Measurements from ENCODE around the gene MTUS2. TPM values are rescaled to one million over a fixed set of nuclear protein-coding genes. Genes with fewer than 3 reads are reported as not detected.

MTUS2 gene
- total RNA-seq, 4 donors from 2014 or later, result 0.16 to 0.75 (median 0.24) TPM

DNA sequence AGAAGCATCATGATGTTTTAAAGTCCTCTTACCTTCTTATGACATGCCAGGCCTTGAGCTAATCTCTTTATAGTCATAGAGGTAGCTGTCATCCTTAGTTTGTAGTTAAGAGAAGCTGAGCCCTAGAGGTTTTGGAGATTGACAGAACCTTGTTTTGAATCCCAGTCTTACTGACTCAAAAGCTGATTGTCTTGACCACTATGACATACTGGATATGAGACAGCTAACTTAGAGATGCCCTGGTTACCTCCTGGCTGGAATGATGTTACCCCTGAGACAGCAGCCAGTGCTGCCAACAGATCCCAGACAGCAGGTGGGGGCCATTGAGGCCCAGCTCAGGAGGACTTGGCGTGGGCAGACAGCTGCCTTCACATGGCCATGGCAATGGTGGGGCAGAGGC lies 311.0 kb downstream of the MTUS2 start:
- no peak for DNase-seq
- Histone ChIP-seq H3K9me3 (peaks cover 0 to under 1% of the 10 kb centered on the region in 2 donors), H3K27ac (no peak overlapping the region), H3K4me3 (no peak overlapping the region), H3K36me3 (no peaks in the 10 kb centered on the region), H3K27me3 (no peaks in the 10 kb centered on the region), H3K4me1 (no peaks in the 10 kb centered on the region)
- TF ChIP-seq POLR2AphosphoS5 (IDR thresholded peaks at IDR 0.05), result no peak
- no peak for TF ChIP-seq POLR2A (IDR thresholded peaks at IDR 0.05)
- TF ChIP-seq EP300 (IDR thresholded peaks at IDR 0.05; ENCODE audit: low read depth), result no peak
- TF ChIP-seq, protein P1, sequence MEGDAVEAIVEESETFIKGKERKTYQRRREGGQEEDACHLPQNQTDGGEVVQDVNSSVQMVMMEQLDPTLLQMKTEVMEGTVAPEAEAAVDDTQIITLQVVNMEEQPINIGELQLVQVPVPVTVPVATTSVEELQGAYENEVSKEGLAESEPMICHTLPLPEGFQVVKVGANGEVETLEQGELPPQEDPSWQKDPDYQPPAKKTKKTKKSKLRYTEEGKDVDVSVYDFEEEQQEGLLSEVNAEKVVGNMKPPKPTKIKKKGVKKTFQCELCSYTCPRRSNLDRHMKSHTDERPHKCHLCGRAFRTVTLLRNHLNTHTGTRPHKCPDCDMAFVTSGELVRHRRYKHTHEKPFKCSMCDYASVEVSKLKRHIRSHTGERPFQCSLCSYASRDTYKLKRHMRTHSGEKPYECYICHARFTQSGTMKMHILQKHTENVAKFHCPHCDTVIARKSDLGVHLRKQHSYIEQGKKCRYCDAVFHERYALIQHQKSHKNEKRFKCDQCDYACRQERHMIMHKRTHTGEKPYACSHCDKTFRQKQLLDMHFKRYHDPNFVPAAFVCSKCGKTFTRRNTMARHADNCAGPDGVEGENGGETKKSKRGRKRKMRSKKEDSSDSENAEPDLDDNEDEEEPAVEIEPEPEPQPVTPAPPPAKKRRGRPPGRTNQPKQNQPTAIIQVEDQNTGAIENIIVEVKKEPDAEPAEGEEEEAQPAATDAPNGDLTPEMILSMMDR (IDR thresholded peaks at IDR 0.05), result no peak
- in situ Hi-C loops (cut with MboI; ENCODE audit: low pct_ligation_motif_present in 1 of 4, low pct_unique_long_range_greater_than_20kb in 1 of 4, low sequenced_read_pairs in 3 of 4), result no loop called here
- WGBS, 2 donors (ENCODE audit: low coverage in 1 of 2), result 92% methylated on average over 1 of the region's 1 CpG; no CpG with 5 or more reads in 1 of the 2 donors
- intact Hi-C loops (cut with DNase I; ENCODE audit: low total_unique reads), result no loop called here

GRCh38 chr13:29131881-29132668 lies 311.9 kb downstream of the MTUS2 start:
- in situ Hi-C loops (cut with MboI; ENCODE audit: low pct_ligation_motif_present in 1 of 4, low pct_unique_long_range_greater_than_20kb in 1 of 4, low sequenced_read_pairs in 3 of 4), result no loop called here
- no peak overlapping the region for H3K4me3 ChIP-seq
- DNase-seq, result no peak

GRCh38 chr13:29136341-29136740 lies 316.2 kb downstream of the MTUS2 start:
- no peak for DNase-seq
- TF ChIP-seq POLR2A (IDR thresholded peaks at IDR 0.05) (no peak), EP300 (IDR thresholded peaks at IDR 0.05; ENCODE audit: low read depth) (no peak)
- intact Hi-C loops (cut with DNase I; ENCODE audit: low total_unique reads), result no loop called here
- 93 to 100% methylated on average over 1 to 2 of the region's 2 CpGs for WGBS, 2 donors (ENCODE audit: low coverage in 1 of 2)
- Histone ChIP-seq H3K4me1 (no peaks in the 10 kb centered on the region), H3K4me3 (no peak overlapping the region), H3K36me3 (no peaks in the 10 kb centered on the region), H3K9me3 (peaks cover 0 to 10% of the 10 kb centered on the region in 2 donors), H3K27me3 (no peaks in the 10 kb centered on the region), H3K27ac (no peak overlapping the region)
- in situ Hi-C loops (cut with MboI; ENCODE audit: low pct_ligation_motif_present in 1 of 4, low pct_unique_long_range_greater_than_20kb in 1 of 4, low sequenced_read_pairs in 3 of 4), result no loop called here

More at GRCh38 chr13:29131881-29132668, 311.9 kb downstream of the MTUS2 start:
- TF ChIP-seq, protein P1 (IDR thresholded peaks at IDR 0.05), result no peak
- no peak for TF ChIP-seq POLR2A (IDR thresholded peaks at IDR 0.05)
- no peak for TF ChIP-seq POLR2AphosphoS5 (IDR thresholded peaks at IDR 0.05)
- TF ChIP-seq EP300 (IDR thresholded peaks at IDR 0.05; ENCODE audit: low read depth), result no peak
- no peak overlapping the region for H3K27ac ChIP-seq
- H3K27me3 ChIP-seq, result no peaks in the 10 kb centered on the region
- no peaks in the 10 kb centered on the region for H3K4me1 ChIP-seq
- WGBS, 2 donors (ENCODE audit: low coverage in 1 of 2), result 57 to 72% methylated on average over 4 of the region's 4 CpGs
- H3K9me3 ChIP-seq, result peaks cover 0 to 7% of the 10 kb centered on the region in 2 donors
- intact Hi-C loops (cut with DNase I; ENCODE audit: low total_unique reads), result no loop called here
- H3K36me3 ChIP-seq, result no peaks in the 10 kb centered on the region

- intact Hi-C loops (cut with DNase I; ENCODE audit: low total_unique reads) (no loop called here), in situ Hi-C loops (cut with MboI; ENCODE audit: low pct_ligation_motif_present in 1 of 4, low pct_unique_long_range_greater_than_20kb in 1 of 4, low sequenced_read_pairs in 3 of 4) (no loop called here)
- H3K9me3 ChIP-seq, result peaks cover 0 to 10% of the 10 kb centered on the region in 2 donors
- no peak overlapping the region for H3K27ac ChIP-seq
- H3K4me1 ChIP-seq, result no peaks in the 10 kb centered on the region
- no peak for DNase-seq
- 78 to 89% methylated on average over 1 of the region's 1 CpG for WGBS, 2 donors (ENCODE audit: low coverage in 1 of 2)
- TF ChIP-seq, protein P1 (IDR thresholded peaks at IDR 0.05), result no peak
- TF ChIP-seq POLR2AphosphoS5 (IDR thresholded peaks at IDR 0.05), result no peak
- no peak for TF ChIP-seq POLR2A (IDR thresholded peaks at IDR 0.05)
- TF ChIP-seq EP300 (IDR thresholded peaks at IDR 0.05; ENCODE audit: low read depth), result no peak
- H3K4me3 ChIP-seq, result no peak overlapping the region
- no peaks in the 10 kb centered on the region for H3K27me3 ChIP-seq
- no peaks in the 10 kb centered on the region for H3K36me3 ChIP-seq
Observed at GRCh38 chr13:29137016-29137415, 316.9 kb downstream of the MTUS2 start.
